Upper lobe of left lung (tissue), 6 donors: ENCODE results near the gene FBXO48. TPM values are rescaled to one million over a fixed set of nuclear protein-coding genes. Genes with fewer than 3 reads are reported as not detected.

Experiments used
- ATAC-seq, 2 donors: fragments of 200-7000 bp; cut with Tn5 transposase; one replicate each; pipeline ENCODE4 v1.9.1; 2022; ENCODE audit warnings: mild to moderate bottlenecking in 2 of 2, moderate library complexity in 2 of 2; ENCODE audit not compliant: low FRiP score in 2 of 2
- DNase-seq, 2 donors: peaks; one replicate each; pipeline ENCODE4 v3.0.0-alpha.2; 2019 to 2020
- H3K27ac ChIP-seq, 4 donors: fragments of 200-600 bp; sonication (generic); one replicate each; pipeline ENCODE4 v1.5.1; 2016 to 2019
- H3K27me3 ChIP-seq, 4 donors: fragments of 200-600 bp; sonication (generic); one replicate each; pipeline ENCODE4 v1.5.1; 2017 to 2019
- H3K36me3 ChIP-seq, 4 donors: fragments of 200-600 bp; sonication (generic); one replicate each; pipeline ENCODE4 v1.5.1; 2016 to 2019
- H3K4me1 ChIP-seq, 4 donors: fragments of 200-600 bp; sonication (generic); one replicate each; pipeline ENCODE4 v1.5.1; 2018 to 2019
- H3K4me3 ChIP-seq, 4 donors: fragments of 200-600 bp; sonication (generic); one replicate each; pipeline ENCODE4 v1.5.1; 2017 to 2019; ENCODE audit warnings: mild to moderate bottlenecking in 2 of 4, moderate library complexity in 1 of 4
- H3K9me3 ChIP-seq, 4 donors: fragments of 200-600 bp; sonication (generic); one replicate each; pipeline ENCODE4 v1.5.1; 2018 to 2019
- CTCF ChIP-seq, 6 experiments: fragments of 450-650 bp in 4 of 6; fragments of 200-600 bp in 2 of 6; sonication (generic) in 2 of 6; IDR thresholded peaks; one replicate each; pipeline ENCODE4 v1.5.1; 2016 to 2019; ENCODE audit warnings: antibody characterized with exemption in 6 of 6
- EP300 ChIP-seq, 4 donors: sonication (generic); formaldehyde crosslinking; IDR thresholded peaks; one replicate each; pipeline ENCODE4 v1.5.1; 2017; ENCODE audit warnings: antibody characterized with exemption in 4 of 4, control low read depth in 2 of 4
- POLR2A ChIP-seq, 4 donors: fragments of 450-650 bp; IDR thresholded peaks; one replicate each; pipeline ENCODE4 v1.5.1; 2016 to 2017; ENCODE audit warnings: antibody characterized with exemption in 4 of 4, mild to moderate bottlenecking in 2 of 4
- POLR2AphosphoS5 ChIP-seq, 2 donors: sonication (generic); formaldehyde crosslinking; IDR thresholded peaks; one replicate each; pipeline ENCODE4 v1.5.1; 2017; ENCODE audit warnings: antibody characterized with exemption in 2 of 2
- WGBS, 2 donors: methylation state at CpG; one replicate each; pipeline ENCODE4 v1.1.5; 2017 to 2018; 5-methylcytosine and 5-hydroxymethylcytosine counted together
- total RNA-seq, 6 donors: library from RNA; depleted of rRNA in 4 of 6; stranded (reverse); fragments of >200 nt in 4 of 6; gene quantifications; one replicate each; pipeline versions ENCODE4 v1.1.0 to v1.2.1, GENCODE V29; 2016 to 2021
- donor health status: DM: no; HTN: no; CAD: no; lungs with moderate emphysema.
- donor health status: DM: no; HTN: yes; CAD: no; lungs with severe emphysema.

FBXO48 gene
- total RNA-seq, 6 donors from 2014 or later: 0.46 to 3.1 (median 1.5) TPM

GRCh38 chr2:68506170-68506569, 39.1 kb upstream of the FBXO48 start:
- 41 to 61% methylated on average over 3 of the region's 3 CpGs for WGBS, 2 donors
- no peaks in the 10 kb centered on the region for H3K9me3 ChIP-seq
- no peaks in the 10 kb centered on the region for H3K27me3 ChIP-seq
- TF ChIP-seq POLR2A (IDR thresholded peaks at IDR 0.05): no peak
- TF ChIP-seq EP300 (IDR thresholded peaks at IDR 0.05): no peak
- TF ChIP-seq CTCF (IDR thresholded peaks at IDR 0.05): no peak
- TF ChIP-seq POLR2AphosphoS5 (IDR thresholded peaks at IDR 0.05): no peak
- no peaks in the 10 kb centered on the region for H3K4me1 ChIP-seq
- DNase-seq (no peak), ATAC-seq (no peak)
- no peak overlapping the region for H3K4me3 ChIP-seq
- no peak overlapping the region for H3K27ac ChIP-seq
- H3K36me3 ChIP-seq: no peaks in the 10 kb centered on the region

DNA sequence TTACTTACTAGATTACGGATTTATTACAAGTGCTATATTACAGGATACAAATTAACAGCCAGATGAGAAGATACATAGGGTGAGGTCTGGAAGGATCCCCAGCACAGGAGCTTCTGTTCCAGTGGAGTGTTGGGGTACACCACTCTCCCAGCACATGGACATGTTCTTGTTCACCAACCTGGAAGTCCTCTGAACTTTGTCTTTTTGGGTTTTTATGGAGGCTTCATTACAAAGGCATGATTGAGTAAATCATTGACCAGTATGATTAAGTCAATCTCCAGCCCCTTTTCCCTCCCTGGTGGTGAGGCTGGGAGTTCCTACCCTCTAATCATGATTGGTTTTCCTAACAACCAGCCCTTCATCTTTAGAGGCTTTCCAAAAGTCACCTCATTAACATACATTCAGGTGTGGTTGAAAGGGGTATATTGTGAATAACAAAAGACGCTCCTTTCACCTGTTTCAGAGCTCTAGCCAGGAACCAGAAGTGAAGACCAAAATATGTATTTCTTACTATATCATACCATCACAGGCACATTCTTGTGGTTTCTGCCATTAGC, 38.6 kb upstream of the FBXO48 start:
- Histone ChIP-seq H3K4me1 (no peaks in the 10 kb centered on the region), H3K27me3 (no peaks in the 10 kb centered on the region), H3K4me3 (no peak overlapping the region), H3K36me3 (no peaks in the 10 kb centered on the region), H3K27ac (no peak overlapping the region), H3K9me3 (no peaks in the 10 kb centered on the region)
- ATAC-seq: no peak
- no peak for DNase-seq
- TF ChIP-seq POLR2A (IDR thresholded peaks at IDR 0.05) (no peak), POLR2AphosphoS5 (IDR thresholded peaks at IDR 0.05) (no peak), CTCF (IDR thresholded peaks at IDR 0.05) (no peak), EP300 (IDR thresholded peaks at IDR 0.05) (no peak)
- 95 to 97% methylated on average over 2 of the region's 2 CpGs for WGBS, 2 donors

DNA sequence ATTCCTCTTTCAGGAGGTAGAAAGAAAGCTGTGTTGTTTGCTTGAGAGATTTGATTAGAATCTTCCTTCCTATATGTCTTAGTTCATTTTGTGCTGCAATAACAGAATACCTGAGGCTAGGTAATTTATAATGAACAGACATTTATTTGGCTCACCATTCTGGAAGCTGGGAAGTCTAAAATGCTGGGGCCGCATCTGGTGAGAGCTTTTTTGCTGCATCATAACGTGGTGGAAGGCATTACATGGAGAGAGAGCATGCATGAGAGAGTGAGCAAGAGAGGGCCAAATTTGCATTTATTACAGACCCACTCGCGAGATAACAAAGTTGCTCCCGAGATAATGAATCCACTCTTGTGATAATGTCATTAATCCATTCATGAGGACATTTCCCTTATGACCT, 34.7 kb upstream of the FBXO48 start:
- Histone ChIP-seq H3K4me1 (no peaks in the 10 kb centered on the region), H3K27ac (no peak overlapping the region), H3K27me3 (no peaks in the 10 kb centered on the region), H3K36me3 (no peaks in the 10 kb centered on the region), H3K9me3 (peaks cover 0 to 5% (median 0%) of the 10 kb centered on the region in 4 donors), H3K4me3 (no peak overlapping the region)
- no peak for DNase-seq
- WGBS, 2 donors: 80 to 88% methylated on average over 5 of the region's 5 CpGs
- ATAC-seq: no peak
- TF ChIP-seq EP300 (IDR thresholded peaks at IDR 0.05) (no peak), POLR2AphosphoS5 (IDR thresholded peaks at IDR 0.05) (no peak), POLR2A (IDR thresholded peaks at IDR 0.05) (no peak), CTCF (IDR thresholded peaks at IDR 0.05) (no peak)

GRCh38 chr2:68500649-68501048, 33.6 kb upstream of the FBXO48 start:
- H3K36me3 ChIP-seq: no peaks in the 10 kb centered on the region
- WGBS, 2 donors: 73 to 90% methylated on average over 4 of the region's 4 CpGs
- H3K27me3 ChIP-seq: no peaks in the 10 kb centered on the region
- DNase-seq (no peak), ATAC-seq (no peak)
- TF ChIP-seq POLR2A (IDR thresholded peaks at IDR 0.05) (no peak), EP300 (IDR thresholded peaks at IDR 0.05) (no peak), POLR2AphosphoS5 (IDR thresholded peaks at IDR 0.05) (no peak), CTCF (IDR thresholded peaks at IDR 0.05) (no peak)
- H3K9me3 ChIP-seq: peaks cover 0 to 15% (median 2%) of the 10 kb centered on the region in 4 donors
- H3K27ac ChIP-seq: no peak overlapping the region
- no peak overlapping the region for H3K4me3 ChIP-seq
- H3K4me1 ChIP-seq: no peaks in the 10 kb centered on the region

GRCh38 chr2:68499133-68499532, 32.0 kb upstream of the FBXO48 start:
- Histone ChIP-seq H3K36me3 (no peaks in the 10 kb centered on the region), H3K27me3 (no peaks in the 10 kb centered on the region), H3K9me3 (peaks cover 0 to 15% (median 2%) of the 10 kb centered on the region in 4 donors), H3K4me3 (no peak overlapping the region), H3K4me1 (no peaks in the 10 kb centered on the region), H3K27ac (no peak overlapping the region)
- TF ChIP-seq POLR2A (IDR thresholded peaks at IDR 0.05) (no peak), POLR2AphosphoS5 (IDR thresholded peaks at IDR 0.05) (no peak), CTCF (IDR thresholded peaks at IDR 0.05) (no peak), EP300 (IDR thresholded peaks at IDR 0.05) (no peak)
- DNase-seq: no peak
- ATAC-seq: no peak
